A549 treated with ZK216348 at 1 μM for 4 hours (cell line): ENCODE data around the gene CXCL13. TPM values are rescaled to one million over a fixed set of nuclear protein-coding genes. Genes with fewer than 3 reads are reported as not detected.

Source experiments
- total RNA-seq: library from RNA; stranded (reverse); fragments of 200-300 nt; extraction: Qiagen RNA extraction; gene quantifications from 5 replicates; pipeline ENCODE4 v1.2.3, GENCODE V29; 2022; ENCODE audit warnings: low read depth

CXCL13 gene
- total RNA-seq: not detected in 5 replicates

DNA sequence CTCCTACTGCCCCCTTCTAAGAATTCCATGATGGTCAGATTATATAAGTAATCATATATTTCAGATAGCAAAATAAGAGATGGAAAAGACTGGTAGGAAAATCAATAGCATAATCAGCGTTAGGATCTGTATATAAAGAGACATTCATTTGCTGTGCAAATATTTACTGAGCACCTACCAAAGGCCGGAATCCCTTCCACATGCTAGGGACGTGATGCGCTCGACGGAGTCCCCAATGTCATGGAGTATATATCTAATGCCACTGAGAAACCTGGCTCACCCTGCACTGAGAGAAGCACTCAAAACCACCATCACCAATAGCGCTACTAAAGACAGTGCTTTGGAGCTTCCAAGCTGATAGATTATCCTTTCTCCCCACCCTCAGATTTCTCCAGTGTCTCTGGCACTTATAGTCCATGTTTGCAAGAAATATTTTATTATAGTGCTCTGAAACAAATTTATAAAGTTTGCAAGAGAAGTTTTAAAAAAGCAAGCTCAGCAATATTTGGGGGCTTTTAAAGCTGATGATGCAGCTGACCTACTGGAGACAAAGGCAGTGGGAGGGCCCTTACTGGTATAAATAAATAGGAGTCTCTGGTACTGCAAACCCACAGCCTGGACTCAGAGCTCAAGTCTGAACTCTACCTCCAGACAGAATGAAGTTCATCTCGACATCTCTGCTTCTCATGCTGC, at the start of gene CXCL13:
CXCL13 (plus strand) TSS at position 611 of the 693 bp plus-strand sequence; CDS start at position 657, 46 bp downstream.

Other genes starting within 250 kb of the CXCL13 start
- gene CNOT6L, start 213.5 kb downstream of the CXCL13 start, total RNA-seq: 7.6 to 10.9 TPM (median 9.9 TPM) in 5 replicates